Caki2 (cell line): ENCODE data around the gene LRRC40. TPM values are rescaled to one million over a fixed set of nuclear protein-coding genes. Genes with fewer than 3 reads are reported as not detected.

Source experiments
- DNase-seq: peaks from one replicate; pipeline ENCODE4 v3.0.0-alpha.2; 2015; ENCODE audit warnings: low read depth
- in situ Hi-C: cut with HindIII; loops from 2 replicates; pipeline ENCODE4 v1.10.0; 2016; ENCODE audit warnings: low sequenced_read_pairs, low pct_unique_long_range_greater_than_20kb, mixed read lengths
- total RNA-seq: library from RNA; depleted of rRNA; stranded (reverse); fragments of >200 nt; shearing (Covaris generic); gene quantifications from 2 replicates; pipeline ENCODE4 v1.2.3, GENCODE V29; 2014; ENCODE audit warnings: low replicate concordance; rRNA removed

LRRC40 gene
- total RNA-seq, 1 experiment from 2014 or later = 14.3 TPM

DNA sequence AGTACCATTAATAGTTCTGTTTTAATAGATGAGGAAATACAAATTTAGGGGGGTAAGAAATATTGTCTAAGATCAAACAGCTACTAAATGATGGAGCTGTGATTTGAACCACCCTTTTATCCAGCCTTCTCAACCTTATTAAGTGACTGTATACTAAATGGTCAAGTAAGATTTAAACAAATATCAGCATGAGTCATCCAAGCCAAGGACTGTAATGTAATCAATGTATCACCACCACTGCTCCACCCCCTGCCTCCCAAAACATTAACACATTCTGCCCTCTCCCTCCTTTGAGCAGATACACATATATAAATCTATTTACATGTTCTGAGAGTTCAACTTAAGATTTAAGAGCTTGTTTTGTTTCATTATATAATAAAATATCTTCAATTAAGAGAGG, 58.9 kb downstream of the LRRC40 start:
- no peak for DNase-seq
- in situ Hi-C loops = no loop called here

DNA sequence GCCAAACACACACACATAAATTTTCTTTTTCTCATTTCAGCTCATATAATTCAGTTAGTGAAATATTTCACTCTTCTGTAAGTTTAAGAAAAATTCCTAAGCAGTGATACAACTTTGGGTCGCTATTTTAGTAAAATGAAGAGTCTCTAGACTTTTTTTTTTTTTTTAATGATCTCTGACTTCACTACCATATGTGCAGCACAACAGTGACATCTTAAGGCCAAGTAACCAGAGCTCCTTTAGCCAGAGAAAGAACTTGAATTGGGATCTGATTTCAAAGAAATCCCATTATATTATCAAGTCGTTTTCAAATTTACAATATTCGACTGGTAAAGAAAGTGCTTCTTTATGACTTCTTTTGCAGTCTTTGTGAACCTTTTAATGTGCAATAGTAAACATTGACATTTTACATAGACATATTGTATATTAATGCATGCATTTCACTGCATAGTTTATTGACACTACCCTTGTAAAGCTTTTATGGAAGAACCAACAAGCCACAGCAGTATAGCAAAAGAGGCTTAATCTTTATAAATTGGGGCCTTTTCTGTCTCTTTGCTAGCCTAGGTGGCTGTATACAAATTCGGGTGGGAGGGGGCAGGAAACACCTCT, 62.2 kb downstream of the LRRC40 start:
- no peak for DNase-seq
- in situ Hi-C loops = no loop called here

DNA sequence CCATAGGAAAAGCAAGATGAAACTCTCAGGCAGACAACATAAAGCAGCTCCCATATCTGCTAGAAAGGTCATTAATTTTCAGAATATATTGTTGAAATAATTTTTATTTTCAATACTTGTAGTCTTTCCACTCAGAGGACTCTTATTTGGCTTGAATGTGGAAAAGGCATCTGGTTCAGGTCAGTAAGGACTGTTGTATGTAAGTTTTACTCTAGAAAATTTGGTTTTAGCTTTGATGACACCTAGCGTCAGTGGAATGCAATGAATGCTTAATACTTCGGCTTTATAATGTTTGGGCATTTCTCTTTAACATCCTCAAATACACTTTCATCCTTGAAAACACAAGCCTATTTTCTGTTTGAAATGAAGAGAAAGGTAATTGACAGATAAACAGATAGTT, 63.3 kb downstream of the LRRC40 start:
- in situ Hi-C loops = no loop called here
- DNase-seq = no peak

DNA sequence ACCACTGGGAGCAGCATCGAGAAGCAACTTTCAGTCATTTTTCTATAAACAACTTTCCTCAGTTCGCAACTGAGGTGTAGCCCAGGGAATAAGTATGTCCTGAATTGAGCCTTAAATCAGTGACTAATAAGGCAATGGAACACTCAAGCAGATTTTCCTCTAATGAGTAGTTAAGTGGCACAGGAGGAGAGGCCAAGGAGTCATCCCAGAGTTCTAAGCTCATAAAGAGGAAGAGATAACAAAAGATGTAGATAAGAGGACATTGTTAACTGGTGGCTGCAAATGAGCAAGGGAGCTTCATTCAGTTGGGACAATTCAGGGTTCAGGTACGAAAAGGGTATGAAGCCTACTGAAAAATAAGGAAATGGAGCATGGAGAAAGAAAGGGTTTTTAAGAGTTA, 64.5 kb downstream of the LRRC40 start:
- DNase-seq = no peak
- in situ Hi-C loops = no loop called here

DNA sequence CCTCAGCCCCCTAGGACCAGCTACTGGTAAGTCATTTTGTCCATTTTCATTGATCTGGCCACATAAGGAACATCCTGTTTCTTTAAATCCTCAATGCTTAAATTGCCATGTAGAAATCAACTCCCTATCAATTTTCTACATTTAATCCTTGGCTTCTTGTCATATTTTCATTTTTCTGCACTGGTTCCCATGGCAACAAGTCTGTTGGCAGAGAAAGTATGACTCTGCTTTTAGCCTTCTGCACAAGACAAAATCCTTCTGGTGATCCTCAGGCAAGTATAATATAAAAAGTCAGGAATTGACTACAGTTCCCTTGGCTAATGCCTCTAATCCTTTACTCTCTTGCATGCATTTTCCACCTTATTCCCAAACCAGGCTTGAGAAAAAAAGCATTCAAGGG, 65.0 kb downstream of the LRRC40 start:
- in situ Hi-C loops = no loop called here
- DNase-seq = no peak

DNA sequence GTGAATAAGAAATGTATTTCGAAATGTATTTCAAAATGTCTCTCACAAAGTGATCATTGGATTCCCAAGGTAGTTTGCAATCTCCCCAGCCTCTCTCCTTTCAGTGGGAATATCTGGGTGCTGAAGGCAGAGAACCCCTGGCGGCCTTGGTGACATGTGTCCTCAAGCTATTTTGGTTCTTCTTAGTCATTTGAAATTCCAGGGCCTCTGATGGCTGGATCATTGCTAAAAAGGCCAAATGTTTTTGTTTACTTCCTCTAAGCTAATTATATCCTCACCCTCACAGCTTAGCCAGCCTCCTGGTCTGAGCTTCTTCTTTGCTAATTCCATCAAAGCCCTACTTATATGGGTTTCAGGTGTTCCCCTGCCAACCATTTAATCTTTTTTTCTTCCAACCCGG, 71.2 kb downstream of the LRRC40 start:
- in situ Hi-C loops = no loop called here

DNA sequence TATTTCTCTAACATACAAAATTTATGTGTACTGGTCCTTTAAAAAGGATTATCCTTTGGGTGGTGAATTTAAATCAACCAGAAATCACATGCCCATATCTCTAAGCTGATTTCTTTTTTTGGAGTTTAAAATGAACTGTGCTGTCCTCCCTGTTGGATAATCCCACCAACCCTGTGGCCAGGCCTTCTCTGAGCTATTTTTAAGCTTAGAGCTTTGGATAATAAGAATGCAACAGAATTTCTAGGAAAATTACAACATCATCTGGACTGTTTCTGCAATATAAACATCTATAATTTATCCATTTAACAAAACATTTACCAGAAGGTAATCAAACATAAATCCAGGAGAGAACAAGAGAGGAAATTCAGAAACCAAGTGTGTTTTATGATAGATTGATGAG, 88.3 kb downstream of the LRRC40 start:
- in situ Hi-C loops = no loop called here
- no peak for DNase-seq

More for the DNA sequence above, 71.2 kb downstream of the LRRC40 start:
- no peak for DNase-seq

DNA sequence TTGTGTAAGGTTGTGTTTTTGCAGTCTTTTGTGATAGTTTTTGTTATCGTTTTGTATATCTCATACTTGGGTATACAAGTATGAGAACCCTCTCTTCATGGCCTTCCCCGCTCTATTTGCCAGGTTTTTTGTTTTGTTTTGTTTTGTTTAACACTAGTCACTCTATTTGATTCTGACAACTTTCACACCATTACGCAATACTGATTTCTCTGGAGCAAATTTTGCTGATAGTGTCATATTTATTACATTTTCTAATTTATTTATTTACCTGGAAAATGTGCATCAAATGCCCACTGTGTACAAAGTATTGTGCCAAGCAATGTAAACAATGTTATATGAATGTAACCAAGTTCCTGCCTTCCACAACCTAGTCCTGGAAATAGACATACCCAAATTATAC, 90.1 kb downstream of the LRRC40 start:
- DNase-seq = no peak
- in situ Hi-C loops = no loop called here

DNA sequence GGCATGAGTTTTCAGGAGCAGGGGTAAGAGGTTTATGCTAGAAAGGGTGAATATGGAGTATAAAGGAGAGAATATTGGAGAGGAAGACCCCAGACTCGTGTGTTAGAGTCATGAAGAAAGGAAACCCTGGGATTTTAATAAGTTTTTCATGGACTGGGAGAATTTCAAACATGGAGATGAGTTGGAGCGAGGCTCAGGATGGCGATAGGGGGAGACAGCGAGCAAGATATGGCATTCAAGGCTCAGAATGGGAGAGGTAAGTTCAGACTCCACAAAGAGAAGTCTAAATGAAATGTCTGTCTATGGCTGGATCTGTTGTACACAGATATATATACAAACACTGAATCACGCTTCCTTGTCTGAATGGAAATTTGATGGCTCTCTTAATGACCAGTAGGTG, 92.5 kb downstream of the LRRC40 start:
- in situ Hi-C loops = no loop called here
- DNase-seq = no peak

DNA sequence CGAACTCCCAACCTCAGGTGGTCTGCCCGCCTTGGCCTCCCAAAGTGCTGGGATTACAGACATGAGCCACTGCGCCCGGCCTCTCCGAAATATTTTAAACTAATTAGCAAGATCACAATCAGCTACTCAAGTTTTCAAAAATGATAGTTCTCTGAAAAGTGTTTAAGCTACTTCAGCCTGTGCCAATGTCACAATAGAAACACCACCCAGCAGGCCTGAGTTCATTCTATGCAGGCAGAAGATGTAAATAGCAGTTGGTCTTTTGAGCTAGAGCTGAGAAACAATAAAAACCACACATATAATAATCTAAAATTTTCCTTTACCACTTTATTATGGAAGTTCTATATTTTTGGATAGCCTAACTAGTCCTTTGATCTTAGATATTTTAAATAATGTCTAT, 96.1 kb downstream of the LRRC40 start:
- DNase-seq = no peak
- in situ Hi-C loops = no loop called here

DNA sequence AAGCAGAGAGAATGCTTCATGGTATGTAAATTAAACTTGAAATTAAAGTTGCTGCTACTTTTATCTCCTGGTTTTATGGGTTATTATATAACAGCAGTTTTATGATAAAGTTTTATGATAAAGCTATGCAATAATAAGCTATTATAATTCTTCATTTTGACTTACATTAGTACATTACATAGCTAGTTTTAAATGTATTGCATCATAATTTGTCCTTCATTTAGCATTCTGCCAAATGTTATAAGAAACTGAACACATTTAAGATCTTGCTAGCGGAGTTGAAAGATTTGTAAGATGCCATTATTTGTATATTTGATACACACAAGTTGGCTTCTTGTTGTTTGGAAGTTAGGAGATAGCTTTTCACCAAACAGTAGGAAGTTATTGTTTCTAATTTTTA, 101.6 kb downstream of the LRRC40 start:
- in situ Hi-C loops = no loop called here
- DNase-seq = no peak

DNA sequence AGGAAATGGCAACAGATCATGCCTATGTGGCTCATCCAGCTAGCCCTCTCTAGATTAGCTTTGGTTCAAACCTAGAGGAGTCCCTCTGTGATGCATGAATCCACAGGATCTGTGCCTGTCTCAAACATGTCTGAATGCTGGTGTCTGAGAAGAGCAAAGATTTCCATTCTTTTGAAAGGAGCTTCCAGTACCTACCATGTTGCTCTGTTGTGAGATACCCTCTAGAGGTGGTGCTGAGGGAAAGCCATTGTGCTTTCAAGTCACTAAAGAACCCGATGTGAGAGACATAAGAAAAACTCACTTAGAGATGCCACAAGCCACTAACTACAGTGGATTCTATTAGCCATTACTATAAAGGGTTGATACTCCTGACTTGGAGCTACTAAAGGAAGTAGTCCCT, 103.6 kb downstream of the LRRC40 start:
- in situ Hi-C loops = no loop called here
- DNase-seq = no peak

DNA sequence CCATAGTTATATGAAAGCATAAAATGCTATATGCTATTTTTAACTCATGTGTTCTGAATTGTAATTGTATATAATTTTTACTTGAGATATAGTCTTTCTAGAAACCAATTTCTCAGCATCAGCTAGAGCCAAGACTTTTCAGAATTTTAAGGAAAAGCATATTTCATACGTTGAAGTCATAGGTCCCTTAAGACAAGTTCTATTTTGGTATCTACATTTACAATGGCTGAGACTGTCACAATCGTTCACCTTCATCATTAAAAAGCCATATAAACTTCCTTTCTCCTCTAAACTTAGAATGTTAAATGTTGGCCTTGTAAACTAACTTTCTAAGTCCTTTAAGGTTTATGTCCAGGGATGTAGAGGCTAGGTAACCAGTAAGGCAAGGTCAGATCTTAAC, 104.1 kb downstream of the LRRC40 start:
- in situ Hi-C loops = no loop called here
- no peak for DNase-seq

Other genes with a start within 250 kb of the LRRC40 start
- 51.2 and 76.2 TPM in 2 replicates for gene SRSF11, start 15.8 kb upstream of the LRRC40 start, total RNA-seq
- gene ANKRD13C, start 149.1 kb upstream of the LRRC40 start, total RNA-seq = 11.8 and 14.8 TPM in 2 replicates
- gene CTH, start 205.7 kb upstream of the LRRC40 start, total RNA-seq = 1.7 and 3.6 TPM in 2 replicates